ENCODE measurements around the gene BRPF1. TPM values are rescaled to one million over a fixed set of nuclear protein-coding genes. Genes with fewer than 3 reads are reported as not detected.

Gene BRPF1
- total RNA-seq, 2 experiments from 2014 or later: 23.7 to 25.6 TPM

- H3K27ac Mint-ChIP-seq: no peak overlapping the region
- no peaks in the 10 kb centered on the region for H3K27me3 Mint-ChIP-seq
- H3K36me3 Mint-ChIP-seq (ENCODE audit: low read depth): peaks cover 63% of the 10 kb centered on the region
- H3K9me3 ChIP-seq (ENCODE audit: control insufficient read depth in 1 of 2, insufficient read depth in 1 of 2, low read length in 2 of 2): no peaks in the 10 kb centered on the region
- CTCF ChIA-PET: no interaction called here
- ATAC-seq (ENCODE audit: poor library complexity) (no peak), DNase-seq (no peak)
- H3K9me3 Mint-ChIP-seq: no peaks in the 10 kb centered on the region
- H3K27ac ChIP-seq (ENCODE audit: low read depth in 1 of 2, low read length in 2 of 2): no peak overlapping the region
- peaks cover 57% of the 10 kb centered on the region for H3K4me1 Mint-ChIP-seq (ENCODE audit: low read depth)
- no peaks in the 10 kb centered on the region for H3K27me3 ChIP-seq (ENCODE audit: control insufficient read depth in 1 of 2, insufficient read depth in 2 of 2, low read length in 2 of 2)
- peaks cover 46% of the 10 kb centered on the region for H3K4me1 ChIP-seq (ENCODE audit: insufficient read depth, low read length)
- intact Hi-C loops (cut with DNase I, micrococcal nuclease): no loop called here
- peaks cover 72% of the 10 kb centered on the region for H3K36me3 ChIP-seq (ENCODE audit: insufficient read depth, low read length)
- no peak overlapping the region for H3K4me3 Mint-ChIP-seq
- no peak overlapping the region for H3K4me3 ChIP-seq (ENCODE audit: low read length)
- no peak for TF ChIP-seq CTCF (IDR thresholded peaks at IDR 0.05)
- POLR2A ChIA-PET: no interaction called here
These were observed 52.4 kb downstream of the BRPF1 start for GRCh38 chr3:9783954-9784353.

GRCh38 chr3:9784965-9785364 is 53.4 kb downstream of the BRPF1 start:
- H3K36me3 Mint-ChIP-seq (ENCODE audit: low read depth): peaks cover 70% of the 10 kb centered on the region
- ChIA-PET POLR2A (no interaction called here), CTCF (interaction anchor here (0.6 kb wide), 1 partner anchor 14 kb away, joined by 3 read pairs; no protein-coding TSS in a partner anchor)
- H3K36me3 ChIP-seq (ENCODE audit: insufficient read depth, low read length): peaks cover 82% of the 10 kb centered on the region
- H3K4me1 Mint-ChIP-seq (ENCODE audit: low read depth): peaks cover 53% of the 10 kb centered on the region
- no peak for TF ChIP-seq CTCF (IDR thresholded peaks at IDR 0.05)
- no peaks in the 10 kb centered on the region for H3K27me3 Mint-ChIP-seq
- H3K4me3 ChIP-seq (ENCODE audit: low read length): no peak overlapping the region
- intact Hi-C loops (cut with DNase I, micrococcal nuclease): no loop called here
- ATAC-seq (ENCODE audit: poor library complexity): no peak
- DNase-seq: no peak
- no peak overlapping the region for H3K27ac ChIP-seq (ENCODE audit: low read depth in 1 of 2, low read length in 2 of 2)
- no peaks in the 10 kb centered on the region for H3K9me3 ChIP-seq (ENCODE audit: control insufficient read depth in 1 of 2, insufficient read depth in 1 of 2, low read length in 2 of 2)
- H3K27ac Mint-ChIP-seq: no peak overlapping the region
- H3K27me3 ChIP-seq (ENCODE audit: control insufficient read depth in 1 of 2, insufficient read depth in 2 of 2, low read length in 2 of 2): no peaks in the 10 kb centered on the region
- no peak overlapping the region for H3K4me3 Mint-ChIP-seq
- no peaks in the 10 kb centered on the region for H3K9me3 Mint-ChIP-seq
- peaks cover 36% of the 10 kb centered on the region for H3K4me1 ChIP-seq (ENCODE audit: insufficient read depth, low read length)

- H3K4me1 ChIP-seq (ENCODE audit: insufficient read depth, low read length): peaks cover 34% of the 10 kb centered on the region
- H3K9me3 ChIP-seq (ENCODE audit: control insufficient read depth in 1 of 2, insufficient read depth in 1 of 2, low read length in 2 of 2): no peaks in the 10 kb centered on the region
- H3K4me3 Mint-ChIP-seq: no peak overlapping the region
- H3K36me3 ChIP-seq (ENCODE audit: insufficient read depth, low read length): peaks cover 89% of the 10 kb centered on the region
- H3K4me3 ChIP-seq (ENCODE audit: low read length): no peak overlapping the region
- H3K27ac ChIP-seq (ENCODE audit: low read depth in 1 of 2, low read length in 2 of 2): no peak overlapping the region
- no peak for ATAC-seq (ENCODE audit: poor library complexity)
- H3K27ac Mint-ChIP-seq: no peak overlapping the region
- no peak for DNase-seq
- ChIA-PET POLR2A (no interaction called here), CTCF (no interaction called here)
- intact Hi-C loops (cut with DNase I, micrococcal nuclease): no loop called here
- no peaks in the 10 kb centered on the region for H3K27me3 ChIP-seq (ENCODE audit: control insufficient read depth in 1 of 2, insufficient read depth in 2 of 2, low read length in 2 of 2)
- no peak for TF ChIP-seq CTCF (IDR thresholded peaks at IDR 0.05)
- peaks cover 53% of the 10 kb centered on the region for H3K4me1 Mint-ChIP-seq (ENCODE audit: low read depth)
- no peaks in the 10 kb centered on the region for H3K27me3 Mint-ChIP-seq
- H3K9me3 Mint-ChIP-seq: no peaks in the 10 kb centered on the region
- peaks cover 75% of the 10 kb centered on the region for H3K36me3 Mint-ChIP-seq (ENCODE audit: low read depth)
These were observed 54.1 kb downstream of the BRPF1 start for GRCh38 chr3:9785602-9786001.
